HFFc6 (cell line): ENCODE measurements around the gene RPS6KA4. TPM values are rescaled to one million over a fixed set of nuclear protein-coding genes. Genes with fewer than 3 reads are reported as not detected.

Experiments
- DNase-seq: peaks from one replicate; pipeline ENCODE4 v3.0.0-alpha.2; 2018
- H3K27ac Mint-ChIP-seq: 2 replicates; pipeline ENCODE4 v1.8.0; 2020; ENCODE audit warnings: mild to moderate bottlenecking, mixed read lengths
- H3K27me3 Mint-ChIP-seq: 2 replicates; pipeline ENCODE4 v1.8.0; 2021; ENCODE audit warnings: mild to moderate bottlenecking, moderate library complexity, mixed read lengths; ENCODE audit not compliant: insufficient read depth
- H3K36me3 Mint-ChIP-seq: 2 replicates; pipeline ENCODE4 v1.8.0; 2021; ENCODE audit warnings: low read depth, mixed read lengths
- H3K4me1 Mint-ChIP-seq: 2 replicates; pipeline ENCODE4 v1.8.0; 2020; ENCODE audit warnings: low read depth, mixed read lengths
- H3K4me3 Mint-ChIP-seq: 2 replicates; pipeline ENCODE4 v1.8.0; 2020; ENCODE audit warnings: mild to moderate bottlenecking, moderate library complexity, mixed read lengths
- H3K9me3 Mint-ChIP-seq: 2 replicates; pipeline ENCODE4 v1.8.0; 2020; ENCODE audit warnings: mild to moderate bottlenecking, mixed read lengths
- total RNA-seq, 6 experiments: library from RNA; stranded (reverse); fragmentation: NEBNext Ultra II Directional; extraction: Animal tissue kit (Norgen Biotek cat#: 25700); gene quantifications; 2 replicates in 1 of 6; 3 replicates in 5 of 6; pipeline ENCODE4 v1.2.3, GENCODE V29; 2021
- TF ChIP-seq, protein P1 (sequence below): fragments of 200-600 bp; sonication (generic); IDR thresholded peaks from 2 replicates; pipeline ENCODE4 v1.5.0; 2021; ENCODE audit warnings: antibody characterized with exemption, mild to moderate bottlenecking

RPS6KA4 gene
- total RNA-seq, 6 experiments from 2014 or later = 42.9 to 63.4 (median 56.6) TPM

DNA sequence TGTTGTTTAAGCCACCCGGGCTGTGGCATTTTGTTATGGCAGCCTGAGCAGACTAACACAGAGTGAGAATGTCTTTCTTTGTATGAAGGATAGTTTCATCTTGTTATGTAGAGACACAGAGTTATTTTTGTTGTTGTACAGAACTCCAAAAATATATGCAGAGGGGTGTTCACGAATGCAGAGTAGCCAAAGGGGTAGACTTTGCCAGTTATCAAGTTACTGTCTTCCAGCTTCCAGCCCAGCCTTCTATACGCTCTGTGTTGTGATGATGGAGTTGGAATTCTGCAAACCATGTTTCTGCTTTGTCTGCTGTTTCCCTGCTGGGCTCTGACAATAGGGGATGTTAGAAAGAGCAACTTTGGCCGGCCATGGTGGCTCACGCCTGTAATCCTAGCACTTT is 44.1 kb downstream of the RPS6KA4 start:
- Mint-ChIP-seq H3K27me3 (peaks cover 57% of the 10 kb centered on the region), H3K9me3 (peaks cover 10% of the 10 kb centered on the region), H3K4me1 (peaks cover 6% of the 10 kb centered on the region; the same call in 1 of the 2 replicates), H3K27ac (no peak overlapping the region), H3K4me3 (no peak overlapping the region), H3K36me3 (no peaks in the 10 kb centered on the region; the same call in 1 of the 2 replicates)
- DNase-seq = no peak
- TF ChIP-seq, protein P1, sequence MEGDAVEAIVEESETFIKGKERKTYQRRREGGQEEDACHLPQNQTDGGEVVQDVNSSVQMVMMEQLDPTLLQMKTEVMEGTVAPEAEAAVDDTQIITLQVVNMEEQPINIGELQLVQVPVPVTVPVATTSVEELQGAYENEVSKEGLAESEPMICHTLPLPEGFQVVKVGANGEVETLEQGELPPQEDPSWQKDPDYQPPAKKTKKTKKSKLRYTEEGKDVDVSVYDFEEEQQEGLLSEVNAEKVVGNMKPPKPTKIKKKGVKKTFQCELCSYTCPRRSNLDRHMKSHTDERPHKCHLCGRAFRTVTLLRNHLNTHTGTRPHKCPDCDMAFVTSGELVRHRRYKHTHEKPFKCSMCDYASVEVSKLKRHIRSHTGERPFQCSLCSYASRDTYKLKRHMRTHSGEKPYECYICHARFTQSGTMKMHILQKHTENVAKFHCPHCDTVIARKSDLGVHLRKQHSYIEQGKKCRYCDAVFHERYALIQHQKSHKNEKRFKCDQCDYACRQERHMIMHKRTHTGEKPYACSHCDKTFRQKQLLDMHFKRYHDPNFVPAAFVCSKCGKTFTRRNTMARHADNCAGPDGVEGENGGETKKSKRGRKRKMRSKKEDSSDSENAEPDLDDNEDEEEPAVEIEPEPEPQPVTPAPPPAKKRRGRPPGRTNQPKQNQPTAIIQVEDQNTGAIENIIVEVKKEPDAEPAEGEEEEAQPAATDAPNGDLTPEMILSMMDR = no peak

DNA sequence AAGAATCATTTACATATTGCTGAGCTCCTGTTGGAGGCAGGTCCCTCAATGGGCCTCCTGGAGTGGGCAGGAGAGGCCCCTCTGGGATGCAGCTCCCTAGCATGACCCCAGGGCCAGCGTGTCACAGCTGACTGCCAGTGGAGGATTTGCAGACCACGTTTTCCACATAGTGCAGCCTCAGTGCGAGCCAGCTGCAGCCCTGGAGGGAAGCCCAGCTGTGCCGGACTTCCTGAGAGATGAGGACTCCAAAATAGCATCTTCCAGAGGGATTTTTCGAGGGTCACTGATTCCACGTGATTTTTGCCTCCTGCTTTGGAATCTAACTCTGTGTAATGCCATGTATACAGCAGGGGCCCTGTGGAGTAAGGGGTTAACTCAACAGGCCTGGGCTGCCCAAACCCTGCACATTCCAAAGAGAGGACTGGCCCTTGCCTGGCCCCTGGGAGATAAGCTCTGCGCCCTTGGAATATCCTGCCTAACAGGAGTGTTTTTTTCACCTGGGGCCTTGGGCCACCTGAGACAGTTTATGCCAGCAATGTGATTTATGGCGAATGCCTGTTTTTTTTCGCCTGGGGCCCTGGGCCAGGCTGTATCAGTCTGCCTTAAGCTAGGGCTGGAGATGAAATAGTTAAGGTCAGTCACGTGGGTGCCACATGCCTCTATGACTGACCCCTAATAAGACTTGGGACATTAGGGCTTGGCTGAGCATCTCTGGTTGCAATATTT is 47.4 kb downstream of the RPS6KA4 start:
- Mint-ChIP-seq H3K4me3 (no peak overlapping the region), H3K27ac (no peak overlapping the region), H3K27me3 (peaks cover 72% of the 10 kb centered on the region), H3K4me1 (peaks cover 6% of the 10 kb centered on the region; the same call in 1 of the 2 replicates), H3K9me3 (peaks cover 10% of the 10 kb centered on the region), H3K36me3 (no peaks in the 10 kb centered on the region; the same call in 1 of the 2 replicates)
- DNase-seq = no peak
- TF ChIP-seq, protein P1 = no peak

DNA sequence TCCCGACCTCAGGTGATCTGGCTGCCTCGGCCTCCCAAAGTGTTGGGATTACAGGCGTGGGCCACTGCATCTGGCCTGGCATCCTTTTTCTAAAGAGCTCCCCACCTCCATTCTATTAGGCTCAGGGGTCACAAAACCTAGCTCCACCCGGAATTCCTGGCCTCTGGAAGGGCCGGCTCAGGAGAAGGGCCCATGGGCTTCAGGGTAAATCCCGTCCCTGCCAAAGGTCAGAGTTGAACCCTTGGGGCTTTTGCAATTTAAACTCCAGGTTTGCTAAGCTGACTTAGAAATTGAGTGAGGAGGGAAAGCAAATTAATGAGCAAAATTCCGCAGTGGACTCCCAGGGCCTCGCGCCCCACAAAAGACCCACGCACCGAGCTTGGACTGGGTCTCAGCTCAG is 48.3 kb downstream of the RPS6KA4 start:
- no peak overlapping the region for H3K4me3 Mint-ChIP-seq
- H3K36me3 Mint-ChIP-seq = no peaks in the 10 kb centered on the region; the same call in 1 of the 2 replicates
- no peak for DNase-seq
- peaks cover 6% of the 10 kb centered on the region; the same call in 1 of the 2 replicates for H3K4me1 Mint-ChIP-seq
- no peak overlapping the region for H3K27ac Mint-ChIP-seq
- TF ChIP-seq, protein P1 = no peak
- peaks cover 10% of the 10 kb centered on the region for H3K9me3 Mint-ChIP-seq
- peaks cover 73% of the 10 kb centered on the region for H3K27me3 Mint-ChIP-seq

DNA sequence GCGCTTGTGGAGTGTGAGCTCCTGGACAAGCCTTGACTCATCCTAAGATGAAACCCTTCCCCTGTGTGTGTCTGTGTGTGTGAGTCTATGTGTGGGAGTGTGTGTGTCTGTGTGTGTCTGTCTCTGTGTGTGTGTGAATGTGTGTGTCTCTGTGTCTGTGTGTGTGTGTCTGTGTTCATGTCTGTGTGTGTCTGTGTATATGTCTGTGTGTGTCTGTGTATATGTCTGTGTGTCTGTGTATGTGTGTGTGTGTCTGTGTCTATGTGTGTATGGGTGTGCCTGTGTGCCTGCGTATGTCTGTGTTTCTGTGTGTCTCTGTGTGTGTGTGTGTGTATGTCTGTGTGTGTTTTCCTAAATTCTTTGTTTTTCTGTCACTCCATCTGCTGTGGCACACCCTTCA is 48.7 kb downstream of the RPS6KA4 start:
- Mint-ChIP-seq H3K9me3 (peaks cover 10% of the 10 kb centered on the region), H3K4me1 (peaks cover 6% of the 10 kb centered on the region; the same call in 1 of the 2 replicates), H3K36me3 (no peaks in the 10 kb centered on the region; the same call in 1 of the 2 replicates), H3K27ac (no peak overlapping the region), H3K4me3 (no peak overlapping the region), H3K27me3 (peaks cover 74% of the 10 kb centered on the region)
- TF ChIP-seq, protein P1 = no peak
- no peak for DNase-seq

DNA sequence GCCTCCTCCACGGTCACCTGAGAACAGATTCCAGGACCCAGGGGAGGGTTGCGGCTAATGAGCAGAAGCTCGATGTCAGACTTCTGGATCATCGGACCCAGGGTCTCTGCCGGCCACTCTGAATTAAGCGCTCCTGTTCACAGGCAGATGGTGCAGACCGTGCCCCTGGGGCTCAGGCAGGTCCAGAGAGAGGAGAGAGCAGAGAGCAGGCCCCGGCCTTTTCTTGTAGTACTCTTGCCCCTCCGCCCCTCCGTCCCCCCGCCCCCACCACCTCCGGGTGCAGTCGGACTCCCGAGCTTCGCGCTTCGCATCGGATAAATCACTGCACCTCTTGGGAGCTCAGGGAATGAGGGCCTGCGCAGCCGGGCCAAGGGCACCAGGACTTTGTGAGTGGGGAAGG is 50.3 kb downstream of the RPS6KA4 start:
- Mint-ChIP-seq H3K36me3 (no peaks in the 10 kb centered on the region; the same call in 1 of the 2 replicates), H3K27me3 (peaks cover 70% of the 10 kb centered on the region), H3K27ac (no peak overlapping the region), H3K4me1 (peaks cover 6% of the 10 kb centered on the region; the same call in 1 of the 2 replicates), H3K4me3 (no peak overlapping the region), H3K9me3 (peaks cover 3% of the 10 kb centered on the region)
- DNase-seq = no peak
- TF ChIP-seq, protein P1 = no peak
